Measurements from ENCODE around the gene CYP4F12.

DNA sequence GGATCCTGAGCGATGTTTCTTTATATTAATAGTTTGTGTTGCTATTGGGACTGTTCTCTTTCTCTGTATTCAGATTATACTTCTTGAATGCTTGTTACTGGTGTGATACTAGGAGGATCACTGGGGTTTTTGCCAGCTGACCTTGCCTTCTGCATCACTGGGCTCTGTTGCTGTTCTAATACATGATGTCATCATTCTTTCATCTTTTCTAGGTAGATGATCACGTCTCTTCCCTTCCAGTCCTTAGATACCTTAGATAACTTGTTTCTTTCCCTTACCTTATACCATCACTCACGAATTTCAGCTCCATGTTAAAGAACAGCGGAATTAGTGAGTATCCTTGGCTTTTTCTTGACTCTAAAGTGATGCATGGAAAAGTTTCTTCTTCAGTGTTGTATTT, 64.8 kb downstream of the CYP4F12 start, which contains the start of gene OR10H3:
- TF ChIP-seq, protein P1, sequence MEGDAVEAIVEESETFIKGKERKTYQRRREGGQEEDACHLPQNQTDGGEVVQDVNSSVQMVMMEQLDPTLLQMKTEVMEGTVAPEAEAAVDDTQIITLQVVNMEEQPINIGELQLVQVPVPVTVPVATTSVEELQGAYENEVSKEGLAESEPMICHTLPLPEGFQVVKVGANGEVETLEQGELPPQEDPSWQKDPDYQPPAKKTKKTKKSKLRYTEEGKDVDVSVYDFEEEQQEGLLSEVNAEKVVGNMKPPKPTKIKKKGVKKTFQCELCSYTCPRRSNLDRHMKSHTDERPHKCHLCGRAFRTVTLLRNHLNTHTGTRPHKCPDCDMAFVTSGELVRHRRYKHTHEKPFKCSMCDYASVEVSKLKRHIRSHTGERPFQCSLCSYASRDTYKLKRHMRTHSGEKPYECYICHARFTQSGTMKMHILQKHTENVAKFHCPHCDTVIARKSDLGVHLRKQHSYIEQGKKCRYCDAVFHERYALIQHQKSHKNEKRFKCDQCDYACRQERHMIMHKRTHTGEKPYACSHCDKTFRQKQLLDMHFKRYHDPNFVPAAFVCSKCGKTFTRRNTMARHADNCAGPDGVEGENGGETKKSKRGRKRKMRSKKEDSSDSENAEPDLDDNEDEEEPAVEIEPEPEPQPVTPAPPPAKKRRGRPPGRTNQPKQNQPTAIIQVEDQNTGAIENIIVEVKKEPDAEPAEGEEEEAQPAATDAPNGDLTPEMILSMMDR (IDR thresholded peaks at IDR 0.05; ENCODE audit: extremely low read depth in 1 of 2, insufficient read depth in 1 of 2, low read depth in 1 of 2, low read length in 2 of 2): no peak
- TF ChIP-seq GATA2 (IDR thresholded peaks at IDR 0.05; ENCODE audit: insufficient read depth, insufficient read length, low read depth, low read length) (no peak), POLR2AphosphoS5 (IDR thresholded peaks at IDR 0.05; ENCODE audit: insufficient read depth, low read depth, low read length) (no peak), EZH2 (IDR thresholded peaks at IDR 0.05; ENCODE audit: borderline replicate concordance, low read depth, low read length, severe bottlenecking) (no peak)
- TF ChIP-seq, protein P2, sequence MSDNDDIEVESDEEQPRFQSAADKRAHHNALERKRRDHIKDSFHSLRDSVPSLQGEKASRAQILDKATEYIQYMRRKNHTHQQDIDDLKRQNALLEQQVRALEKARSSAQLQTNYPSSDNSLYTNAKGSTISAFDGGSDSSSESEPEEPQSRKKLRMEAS (IDR thresholded peaks at IDR 0.05; ENCODE audit: insufficient read depth, insufficient read length): no peak
